Measurements from ENCODE around the gene DTYMK.
"Not testable (repeated sequence)": the region's sequence is repeated elsewhere in the genome, so short reads cannot be mapped to it uniquely, and the experiment has no call there.

The DTYMK gene

DNA sequence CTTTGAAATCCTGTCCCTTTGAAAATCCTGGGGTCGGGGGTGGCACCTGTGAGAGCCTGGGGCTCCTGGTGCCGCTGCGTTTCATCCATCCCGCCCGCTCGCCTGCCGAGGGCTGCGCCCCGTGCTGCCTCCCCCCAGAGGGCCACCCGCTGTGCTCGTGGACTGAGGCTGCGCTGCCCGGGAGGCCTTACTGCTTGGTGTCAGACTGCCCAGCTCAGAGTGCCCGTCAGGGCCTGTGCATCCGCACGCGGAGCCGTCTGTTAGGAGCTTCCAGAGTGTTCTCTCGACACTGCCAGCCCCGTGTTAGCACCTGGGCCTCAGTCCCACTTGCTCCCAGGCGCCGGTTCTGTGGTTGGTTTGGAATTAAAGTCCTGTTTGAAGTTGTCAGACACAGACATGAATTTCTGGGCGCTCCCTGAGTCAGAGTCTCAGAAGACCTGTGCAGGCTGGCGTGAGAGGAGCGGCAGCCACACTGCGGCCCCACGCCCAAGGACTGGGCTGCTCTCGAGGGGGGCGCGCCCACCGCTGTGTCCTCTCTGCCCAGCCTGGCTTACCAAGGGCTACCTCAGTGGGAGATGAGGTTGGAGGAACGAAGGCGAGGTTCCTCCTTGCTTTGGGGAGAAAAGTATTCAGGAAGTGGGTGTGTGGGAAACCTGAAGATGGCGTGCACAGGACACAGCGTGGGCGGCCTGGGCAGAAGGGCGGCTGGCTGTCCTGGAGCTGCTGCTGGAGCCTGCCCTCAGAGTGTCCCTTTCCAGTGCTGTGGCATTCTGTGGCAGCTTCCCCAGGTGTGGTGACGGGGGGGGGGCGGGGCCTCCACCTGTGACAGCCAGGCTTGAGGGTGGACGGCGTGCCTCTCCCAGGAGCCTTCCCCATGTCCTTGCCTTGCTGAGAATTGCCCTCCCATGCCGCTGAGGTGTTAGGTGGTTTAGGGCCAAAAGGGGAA, 14.1 kb downstream of the DTYMK start:
- TF ChIP-seq GATA1 (IDR thresholded peaks at IDR 0.05; ENCODE audit: low read depth, low read length) (no peak), POLR2A (IDR thresholded peaks at IDR 0.05; ENCODE audit: low read length) (no peak)
- DNase-seq = no peak

GRCh38 chr2:241671457-241672240, 15.0 kb downstream of the DTYMK start:
- no peak for DNase-seq
- no peak for TF ChIP-seq POLR2A (IDR thresholded peaks at IDR 0.05; ENCODE audit: low read length)
- TF ChIP-seq GATA1 (IDR thresholded peaks at IDR 0.05; ENCODE audit: low read depth, low read length) = no peak

DNA sequence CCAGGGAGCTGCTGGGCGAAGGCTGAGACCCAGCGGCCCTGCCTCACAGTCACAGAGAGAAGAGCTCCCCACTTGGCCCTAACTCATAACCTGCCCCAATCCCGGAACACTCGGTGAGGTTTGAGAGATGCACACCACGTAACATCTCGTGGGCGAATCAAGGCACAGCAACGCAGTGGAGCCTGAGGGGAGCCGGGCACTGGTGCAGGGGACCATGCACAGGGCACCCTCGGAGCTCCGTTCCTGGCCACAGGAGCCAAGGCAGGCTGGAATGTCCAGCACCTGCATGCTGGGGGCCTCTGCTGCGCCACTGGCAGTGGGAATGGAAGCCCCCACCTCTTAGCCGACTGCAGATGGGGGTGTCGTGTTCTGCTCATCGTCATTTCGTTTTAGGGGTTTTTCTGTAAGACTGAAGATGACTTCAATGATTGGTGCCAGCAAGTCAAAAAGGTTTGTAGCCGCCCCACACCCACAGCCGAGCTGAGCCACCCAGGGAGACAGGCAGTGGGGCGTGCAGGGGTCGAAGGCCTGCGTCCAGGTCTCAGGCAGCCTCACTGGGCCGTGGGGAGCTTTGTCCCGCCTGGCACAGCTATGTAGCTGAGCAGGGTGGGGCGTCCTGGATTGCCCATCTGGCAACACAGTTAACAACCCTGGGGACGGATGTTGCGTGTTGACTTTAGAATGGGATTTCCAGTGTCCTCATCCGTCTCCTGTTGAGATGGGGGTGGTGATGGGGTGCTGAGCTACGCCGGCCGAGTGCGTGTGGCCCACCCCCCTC, 16.1 kb downstream of the DTYMK start:
- no peak for TF ChIP-seq GATA1 (IDR thresholded peaks at IDR 0.05; ENCODE audit: low read depth, low read length)
- TF ChIP-seq POLR2A (IDR thresholded peaks at IDR 0.05; ENCODE audit: low read length) = no peak
- no peak for DNase-seq

DNA sequence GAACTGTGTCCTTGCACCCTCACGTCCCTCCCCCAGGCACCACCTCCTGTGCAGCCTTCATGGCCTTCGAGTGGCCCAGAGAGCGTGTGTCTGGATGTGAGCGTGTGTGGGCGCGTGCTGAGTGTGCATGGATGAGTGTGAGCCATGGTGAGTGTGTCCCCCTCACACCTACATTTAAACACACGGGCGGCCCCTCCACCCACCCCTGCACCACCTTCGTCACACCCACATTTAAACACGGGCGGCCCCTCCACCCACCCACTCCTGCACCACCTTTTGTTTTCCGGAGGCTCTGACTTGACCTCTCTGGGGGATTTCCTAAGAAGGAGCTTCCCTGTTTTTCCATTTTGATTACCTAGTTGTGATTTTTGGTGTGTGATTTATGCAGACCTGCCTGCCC, 17.8 kb downstream of the DTYMK start:
- no peak for DNase-seq
- TF ChIP-seq GATA1 (IDR thresholded peaks at IDR 0.05; ENCODE audit: low read depth, low read length) (no peak), POLR2A (IDR thresholded peaks at IDR 0.05; ENCODE audit: low read length) (no peak)

DNA sequence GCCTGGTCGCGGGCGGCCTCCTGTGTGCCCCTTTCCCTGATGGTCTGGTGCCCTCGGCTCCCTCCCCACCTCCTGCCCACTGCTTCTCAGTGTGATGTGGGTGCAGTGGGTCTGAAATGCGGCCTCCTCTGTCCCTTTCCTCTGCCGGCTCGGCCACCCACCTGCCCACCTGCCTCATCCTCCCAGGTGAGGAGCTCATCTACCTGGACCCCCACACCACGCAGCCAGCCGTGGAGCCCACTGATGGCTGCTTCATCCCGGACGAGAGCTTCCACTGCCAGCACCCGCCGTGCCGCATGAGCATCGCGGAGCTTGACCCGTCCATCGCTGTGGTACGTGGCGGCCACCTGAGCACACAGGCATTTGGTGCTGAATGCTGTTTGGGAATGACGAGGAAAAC, 18.3 kb downstream of the DTYMK start:
- TF ChIP-seq POLR2A (IDR thresholded peaks at IDR 0.05; ENCODE audit: low read length) = no peak
- TF ChIP-seq GATA1 (IDR thresholded peaks at IDR 0.05; ENCODE audit: low read depth, low read length) = no peak
- DNase-seq = no peak

GRCh38 chr2:241666627-241667400, 19.8 kb downstream of the DTYMK start:
- no peak for TF ChIP-seq GATA1 (IDR thresholded peaks at IDR 0.05; ENCODE audit: low read depth, low read length)
- TF ChIP-seq POLR2A (IDR thresholded peaks at IDR 0.05; ENCODE audit: low read length) = no peak
- DNase-seq = no peak

GRCh38 chr2:241665731-241666440, 20.7 kb downstream of the DTYMK start:
- TF ChIP-seq POLR2A (IDR thresholded peaks at IDR 0.05; ENCODE audit: low read length) = no peak
- no peak for TF ChIP-seq GATA1 (IDR thresholded peaks at IDR 0.05; ENCODE audit: low read depth, low read length)
- no peak for DNase-seq

- not testable (repeated sequence) for DNase-seq
Measured at GRCh38 chr2:241662731-241663130, 23.9 kb downstream of the DTYMK start.

GRCh38 chr2:241660593-241661213, 25.9 kb downstream of the DTYMK start:
- DNase-seq = no peak
- TF ChIP-seq GATA1 (IDR thresholded peaks at IDR 0.05; ENCODE audit: low read depth, low read length) (no peak), POLR2A (IDR thresholded peaks at IDR 0.05; ENCODE audit: low read length) (no peak)

- DNase-seq = peak; percentile 64 to 78
- TF ChIP-seq POLR2A (IDR thresholded peaks at IDR 0.05; ENCODE audit: low read length) (no peak), GATA1 (IDR thresholded peaks at IDR 0.05; ENCODE audit: low read depth, low read length) (no peak)
Measured at GRCh38 chr2:241659150-241659739, 27.4 kb downstream of the DTYMK start.

DNA sequence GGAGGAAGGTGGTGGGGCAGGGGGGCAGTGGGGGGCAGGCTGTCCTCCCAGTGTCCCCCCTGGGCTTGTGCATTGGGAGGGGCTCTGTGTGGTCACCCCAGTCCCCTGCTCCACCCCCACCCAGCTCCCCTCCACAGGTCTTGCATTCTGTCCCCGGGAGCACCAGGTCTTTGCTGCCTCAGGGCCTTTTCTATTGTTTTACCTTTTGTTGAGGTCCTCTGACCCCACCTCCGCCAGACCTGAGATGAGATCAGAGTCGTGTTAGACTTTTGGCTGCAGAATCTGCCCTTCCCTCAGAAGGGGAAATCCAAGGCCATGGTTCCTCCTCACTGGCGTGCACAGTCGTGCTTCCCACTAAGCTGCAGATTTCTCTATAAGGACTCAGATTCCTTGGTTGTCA, 28.3 kb downstream of the DTYMK start:
- DNase-seq = no peak
- no peak for TF ChIP-seq GATA1 (IDR thresholded peaks at IDR 0.05; ENCODE audit: low read depth, low read length)
- no peak for TF ChIP-seq POLR2A (IDR thresholded peaks at IDR 0.05; ENCODE audit: low read length)

GRCh38 chr2:241657786-241658254, 28.8 kb downstream of the DTYMK start:
- no peak for DNase-seq
- TF ChIP-seq POLR2A (IDR thresholded peaks at IDR 0.05; ENCODE audit: low read length) = no peak
- no peak for TF ChIP-seq GATA1 (IDR thresholded peaks at IDR 0.05; ENCODE audit: low read depth, low read length)
